Measurements from ENCODE around the gene LRRC46. TPM values are rescaled to one million over a fixed set of nuclear protein-coding genes. Genes with fewer than 3 reads are reported as not detected.

LRRC46 gene
- total and polyA plus RNA-seq, 2 donors from 2014 or later, result 0.91 to 1.5 TPM

- Histone ChIP-seq H3K4me3 (ENCODE audit: low read length in 3 of 3) (no peak overlapping the region), H3K9me3 (ENCODE audit: control insufficient read depth in 2 of 3, insufficient read depth in 1 of 3, low read length in 3 of 3) (no peaks in the 10 kb centered on the region), H3K36me3 (ENCODE audit: control insufficient read depth in 2 of 3, insufficient read depth in 3 of 3, low read length in 3 of 3) (no peaks in the 10 kb centered on the region), H3K27ac (ENCODE audit: low read depth in 2 of 2, low read length in 2 of 2) (no peak overlapping the region), H3K9ac (ENCODE audit: low read length in 3 of 3) (no peak overlapping the region), H3K27me3 (ENCODE audit: control insufficient read depth, insufficient read depth, low read length) (peaks cover 2% of the 10 kb centered on the region), H3K4me1 (ENCODE audit: control insufficient read depth in 2 of 3, insufficient read depth in 2 of 3, low read depth in 1 of 3, low read length in 3 of 3) (no peaks in the 10 kb centered on the region)
- no peak for FAIRE-seq
- intact Hi-C loops (cut with DNase I), result no loop called here
- no peak for TF ChIP-seq CTCF (IDR thresholded peaks at IDR 0.05; ENCODE audit: borderline replicate concordance, extremely low read depth, insufficient read depth)
- DNase-seq, result no peak
Measured at GRCh38 chr17:47872651-47873161, 41.2 kb downstream of the LRRC46 start.

GRCh38 chr17:47873200-47874090 lies 42.0 kb downstream of the LRRC46 start:
- Histone ChIP-seq H3K4me3 (ENCODE audit: low read length in 3 of 3) (no peak overlapping the region), H3K27ac (ENCODE audit: low read depth in 2 of 2, low read length in 2 of 2) (no peak overlapping the region), H3K9me3 (ENCODE audit: control insufficient read depth in 2 of 3, insufficient read depth in 1 of 3, low read length in 3 of 3) (no peaks in the 10 kb centered on the region), H3K27me3 (ENCODE audit: control insufficient read depth, insufficient read depth, low read length) (peaks cover 2% of the 10 kb centered on the region), H3K4me1 (ENCODE audit: control insufficient read depth in 2 of 3, insufficient read depth in 2 of 3, low read depth in 1 of 3, low read length in 3 of 3) (no peaks in the 10 kb centered on the region), H3K9ac (ENCODE audit: low read length in 3 of 3) (no peak overlapping the region), H3K36me3 (ENCODE audit: control insufficient read depth in 2 of 3, insufficient read depth in 3 of 3, low read length in 3 of 3) (no peaks in the 10 kb centered on the region)
- FAIRE-seq (no peak), DNase-seq (no peak)
- intact Hi-C loops (cut with DNase I), result no loop called here
- TF ChIP-seq CTCF (IDR thresholded peaks at IDR 0.05; ENCODE audit: borderline replicate concordance, extremely low read depth, insufficient read depth), result no peak

DNA sequence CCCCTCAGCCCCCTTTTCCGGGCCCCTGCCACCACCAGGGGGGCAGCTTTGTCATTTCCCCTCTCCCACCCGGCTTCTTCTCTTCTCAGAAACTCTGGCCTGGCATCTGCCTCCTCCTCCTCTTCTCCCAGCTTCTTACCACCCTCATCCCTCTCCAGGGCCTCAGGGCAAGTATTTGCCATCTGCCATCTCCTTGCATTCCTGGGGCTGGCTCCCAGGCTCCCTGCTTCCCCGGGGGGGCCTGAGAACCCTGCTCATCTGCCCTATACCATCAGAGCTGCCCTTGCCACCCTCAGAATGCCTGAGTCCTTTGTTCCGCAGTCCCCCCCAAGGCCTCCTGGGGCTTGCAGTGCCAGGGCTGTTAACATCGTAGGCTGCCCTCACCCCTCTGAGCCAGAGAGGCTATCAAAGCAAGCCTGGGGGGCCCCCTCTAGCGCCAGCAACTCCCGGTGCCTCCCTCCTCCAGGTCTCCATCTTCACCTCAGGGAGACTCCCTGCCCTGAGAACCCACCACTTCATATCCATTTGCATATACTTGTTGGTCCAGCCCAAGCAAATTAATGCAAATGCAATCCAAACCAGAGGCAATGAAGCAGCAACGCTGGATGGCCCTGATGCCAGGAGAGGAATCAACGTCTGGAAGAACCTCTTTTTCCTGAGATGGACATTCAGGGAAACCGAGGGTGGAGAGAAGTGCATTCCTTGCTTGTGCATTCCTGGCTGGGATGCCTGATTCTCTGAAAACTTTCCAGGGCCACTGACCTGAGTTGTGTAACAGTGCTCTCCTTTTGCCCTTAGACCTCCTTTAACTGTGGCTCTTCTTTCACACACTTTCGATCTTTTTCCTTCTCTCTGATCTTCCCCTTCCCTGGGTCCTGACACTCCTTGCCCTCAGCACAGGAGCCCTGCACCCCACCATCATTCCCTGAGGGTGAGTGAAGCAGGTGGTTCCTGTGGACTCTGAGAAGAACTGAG lies 43.8 kb downstream of the LRRC46 start:
- peaks cover 2% of the 10 kb centered on the region for H3K27me3 ChIP-seq (ENCODE audit: control insufficient read depth, insufficient read depth, low read length)
- TF ChIP-seq CTCF (IDR thresholded peaks at IDR 0.05; ENCODE audit: borderline replicate concordance, extremely low read depth, insufficient read depth), result no peak
- intact Hi-C loops (cut with DNase I), result no loop called here
- DNase-seq, result no peak
- no peak overlapping the region for H3K27ac ChIP-seq (ENCODE audit: low read depth in 2 of 2, low read length in 2 of 2)
- H3K9me3 ChIP-seq (ENCODE audit: control insufficient read depth in 2 of 3, insufficient read depth in 1 of 3, low read length in 3 of 3), result no peaks in the 10 kb centered on the region
- H3K4me3 ChIP-seq (ENCODE audit: low read length in 3 of 3), result no peak overlapping the region
- no peak overlapping the region for H3K9ac ChIP-seq (ENCODE audit: low read length in 3 of 3)
- H3K4me1 ChIP-seq (ENCODE audit: control insufficient read depth in 2 of 3, insufficient read depth in 2 of 3, low read depth in 1 of 3, low read length in 3 of 3), result no peaks in the 10 kb centered on the region
- no peaks in the 10 kb centered on the region for H3K36me3 ChIP-seq (ENCODE audit: control insufficient read depth in 2 of 3, insufficient read depth in 3 of 3, low read length in 3 of 3)
- FAIRE-seq, result no peak
